Activated CD4-positive, CD25-positive, alpha-beta regulatory T cell treated with anti-CD3 and anti-CD28 coated beads, Interleukin-2, amount 50 U/mL, for 24 hours (primary cell): ENCODE results near the gene ACTR3.
A peak's percentile ranks its signal among the peaks of the same experiment; 100 is the strongest.
"Not testable (repeated sequence)": the region's sequence is repeated elsewhere in the genome, so short reads cannot be mapped to it uniquely, and the experiment has no call there.

Experiments used
- ATAC-seq, 2 donors: fragments of 150-1000 bp; cut with Tn5 transposase; one replicate each; pipeline ENCODE4 v1.10.0; 2021; ENCODE audit warnings: mild to moderate bottlenecking in 1 of 2, moderate library complexity in 1 of 2

Gene ACTR3

GRCh38 chr2:113906647-113907046 lies 16.8 kb downstream of the ACTR3 start:
- ATAC-seq, result no peak

GRCh38 chr2:113907297-113907696 lies 17.4 kb downstream of the ACTR3 start:
- no peak for ATAC-seq

GRCh38 chr2:113910110-113910717 lies 20.3 kb downstream of the ACTR3 start:
- ATAC-seq, result peak; percentile 93

GRCh38 chr2:113910967-113911678 lies 21.2 kb downstream of the ACTR3 start:
- ATAC-seq, result peak in 1 of 2 donors; percentile 12

GRCh38 chr2:113915082-113915819 lies 25.4 kb downstream of the ACTR3 start:
- ATAC-seq, result no peak

GRCh38 chr2:113918229-113918628 lies 28.3 kb downstream of the ACTR3 start:
- ATAC-seq, result no peak

- no peak for ATAC-seq
Measured at GRCh38 chr2:113920996-113921395, 31.1 kb downstream of the ACTR3 start.

GRCh38 chr2:113922335-113922734 lies 32.4 kb downstream of the ACTR3 start:
- no peak for ATAC-seq

- no peak for ATAC-seq
Measured at GRCh38 chr2:113922784-113923183, 32.9 kb downstream of the ACTR3 start.

GRCh38 chr2:113925884-113926283 lies 36.0 kb downstream of the ACTR3 start:
- ATAC-seq, result no peak

GRCh38 chr2:113926314-113926713 lies 36.4 kb downstream of the ACTR3 start:
- no peak for ATAC-seq

- ATAC-seq, result no peak
Measured at GRCh38 chr2:113930448-113930847, 40.6 kb downstream of the ACTR3 start.

GRCh38 chr2:113937501-113937900 lies 47.6 kb downstream of the ACTR3 start:
- no peak for ATAC-seq

- no peak for ATAC-seq
Measured at GRCh38 chr2:113940891-113941290, 51.0 kb downstream of the ACTR3 start.

GRCh38 chr2:113945784-113946183 lies 55.9 kb downstream of the ACTR3 start:
- not testable (repeated sequence) for ATAC-seq

GRCh38 chr2:113950906-113951305 lies 61.0 kb downstream of the ACTR3 start:
- peak; percentile 41 to 73 for ATAC-seq

- ATAC-seq, result no peak
Measured at GRCh38 chr2:113961000-113961399, 71.1 kb downstream of the ACTR3 start.

GRCh38 chr2:113962692-113963480 lies 73.0 kb downstream of the ACTR3 start:
- no peak for ATAC-seq

- no peak for ATAC-seq
Measured at GRCh38 chr2:113963965-113964364, 74.1 kb downstream of the ACTR3 start.

GRCh38 chr2:113964436-113964835 lies 74.5 kb downstream of the ACTR3 start:
- no peak for ATAC-seq

GRCh38 chr2:113965228-113965627 lies 75.3 kb downstream of the ACTR3 start:
- ATAC-seq, result no peak

GRCh38 chr2:113965644-113966043 lies 75.8 kb downstream of the ACTR3 start:
- peak; percentile 72 to 78 for ATAC-seq

GRCh38 chr2:113966171-113966570 lies 76.3 kb downstream of the ACTR3 start:
- no peak for ATAC-seq
